Mesendoderm (in vitro differentiated cells): ENCODE data around the gene TGFB1I1.
"Not testable (repeated sequence)": the region's sequence is repeated elsewhere in the genome, so short reads cannot be mapped to it uniquely, and the experiment has no call there.

Experiments
- DNase-seq: peaks from one replicate; pipeline ENCODE4 v3.0.0; 2013
- H2AK5ac ChIP-seq: 2 replicates; pipeline ENCODE4 v1.6.1; 2013; ENCODE audit warnings: low read length, inconsistent platforms
- H2BK120ac ChIP-seq: 2 replicates; pipeline ENCODE4 v1.6.1; 2013; ENCODE audit warnings: low read depth, mild to moderate bottlenecking, low read length, moderate library complexity, mixed read lengths
- H2BK15ac ChIP-seq: replicated peaks from 2 replicates; pipeline ENCODE4 v1.6.1; 2013; ENCODE audit warnings: low read depth, mild to moderate bottlenecking, moderate library complexity
- H2BK5ac ChIP-seq: 2 replicates; pipeline ENCODE4 v1.6.1; 2013; ENCODE audit warnings: low read length, inconsistent platforms
- H3K18ac ChIP-seq: 2 replicates; pipeline ENCODE4 v1.6.1; 2013; ENCODE audit warnings: mild to moderate bottlenecking, low read length, mixed read lengths
- H3K23ac ChIP-seq: one replicate; pipeline ENCODE4 v1.6.1; 2013; ENCODE audit warnings: low read length
- H3K27ac ChIP-seq: 2 replicates; pipeline ENCODE4 v1.5.1; 2013; ENCODE audit warnings: low read depth, mild to moderate bottlenecking, inconsistent platforms, low read length, moderate library complexity
- H3K27me3 ChIP-seq: 2 replicates; pipeline ENCODE4 v1.6.1; 2013; ENCODE audit warnings: low read length, control low read depth, mild to moderate bottlenecking, inconsistent platforms; ENCODE audit not compliant: insufficient read depth, poor library complexity
- H3K36me3 ChIP-seq: 2 replicates; pipeline ENCODE4 v1.6.1; 2013; ENCODE audit warnings: low read length, inconsistent platforms; ENCODE audit not compliant: control insufficient read depth, insufficient read depth
- H3K4ac ChIP-seq: one replicate; pipeline ENCODE4 v1.6.1; 2013; ENCODE audit warnings: low read depth, mild to moderate bottlenecking, low read length, moderate library complexity
- H3K4me1 ChIP-seq: 2 replicates; pipeline ENCODE4 v1.6.1; 2013; ENCODE audit warnings: low read depth, low read length, inconsistent platforms; ENCODE audit not compliant: control insufficient read depth
- H3K4me2 ChIP-seq: 2 replicates; pipeline ENCODE4 v1.6.1; 2013; ENCODE audit warnings: low read length
- H3K4me3 ChIP-seq: 2 replicates; pipeline ENCODE4 v1.5.1; 2013; ENCODE audit warnings: mild to moderate bottlenecking, low read length
- H3K56ac ChIP-seq: one replicate; pipeline ENCODE4 v1.6.1; 2013; ENCODE audit warnings: low read length
- H3K79me1 ChIP-seq: 2 replicates; pipeline ENCODE4 v1.6.1; 2013; ENCODE audit warnings: low read length, inconsistent platforms
- H3K79me2 ChIP-seq: 2 replicates; pipeline ENCODE4 v1.6.1; 2013; ENCODE audit warnings: mild to moderate bottlenecking, low read length; ENCODE audit not compliant: control insufficient read depth, insufficient read depth
- H3K9ac ChIP-seq: 2 replicates; pipeline ENCODE4 v1.6.1; 2013; ENCODE audit warnings: low read length, inconsistent platforms
- H4K5ac ChIP-seq: one replicate; pipeline ENCODE4 v1.6.1; 2013; ENCODE audit warnings: low read length
- H4K8ac ChIP-seq: one replicate; pipeline ENCODE4 v1.6.1; 2013; ENCODE audit warnings: low read depth, mild to moderate bottlenecking, control low read depth, low read length, moderate library complexity
- WGBS: extraction: QIAGEN DNeasy Blood & Tissue Kit; methylation state at CpG from one replicate; pipeline ENCODE4 v1.1.7; 2013; ENCODE audit warnings: low lambda C conversion rate, missing lambda C conversion rate; ENCODE audit not compliant: insufficient coverage; ENCODE audit errors: extremely low coverage; 5-methylcytosine and 5-hydroxymethylcytosine counted together

Gene TGFB1I1

GRCh38 chr16:31498493-31498892 lies 26.5 kb downstream of the TGFB1I1 start:
- Histone ChIP-seq H4K5ac (no peak overlapping the region), H3K79me2 (no peaks in the 10 kb centered on the region), H4K8ac (no peak overlapping the region), H2BK120ac (no peak overlapping the region), H3K27me3 (no peaks in the 10 kb centered on the region), H3K4me2 (no peak overlapping the region), H3K4me3 (no peak overlapping the region), H2BK15ac (no peak overlapping the region), H3K4ac (no peak overlapping the region), H3K79me1 (no peaks in the 10 kb centered on the region), H2AK5ac (no peak overlapping the region), H3K56ac (no peak overlapping the region), H3K27ac (no peak overlapping the region), H3K36me3 (no peaks in the 10 kb centered on the region), H3K23ac (no peak overlapping the region), H2BK5ac (no peak overlapping the region), H3K9ac (no peak overlapping the region), H3K18ac (no peak overlapping the region), H3K4me1 (no peaks in the 10 kb centered on the region)
- DNase-seq: no peak
- WGBS: no CpG with 5 or more reads among the region's 8 CpGs

- H2BK120ac ChIP-seq: no peak overlapping the region
- no peak for DNase-seq
- no peak overlapping the region for H3K23ac ChIP-seq
- no peak overlapping the region for H4K8ac ChIP-seq
- no peak overlapping the region for H3K56ac ChIP-seq
- no CpG with 5 or more reads among the region's 8 CpGs for WGBS
- no peak overlapping the region for H3K27ac ChIP-seq
- no peak overlapping the region for H3K4me3 ChIP-seq
- no peaks in the 10 kb centered on the region for H3K4me1 ChIP-seq
- no peak overlapping the region for H2AK5ac ChIP-seq
- H3K4me2 ChIP-seq: no peak overlapping the region
- H3K9ac ChIP-seq: no peak overlapping the region
- no peak overlapping the region for H3K18ac ChIP-seq
- H3K27me3 ChIP-seq: no peaks in the 10 kb centered on the region
- H4K5ac ChIP-seq: no peak overlapping the region
- no peak overlapping the region for H2BK15ac ChIP-seq
- no peaks in the 10 kb centered on the region for H3K79me2 ChIP-seq
- no peak overlapping the region for H2BK5ac ChIP-seq
- H3K79me1 ChIP-seq: no peaks in the 10 kb centered on the region
- H3K4ac ChIP-seq: no peak overlapping the region
- H3K36me3 ChIP-seq: no peaks in the 10 kb centered on the region
Measured at GRCh38 chr16:31499928-31500327, 28.0 kb downstream of the TGFB1I1 start.

GRCh38 chr16:31501226-31501965 lies 29.4 kb downstream of the TGFB1I1 start:
- Histone ChIP-seq H3K27ac (no peak overlapping the region), H3K56ac (no peak overlapping the region), H4K8ac (no peak overlapping the region), H3K4me2 (no peak overlapping the region), H2BK5ac (no peak overlapping the region), H3K4ac (no peak overlapping the region), H2BK15ac (no peak overlapping the region), H3K27me3 (no peaks in the 10 kb centered on the region), H3K36me3 (no peaks in the 10 kb centered on the region), H4K5ac (no peak overlapping the region), H3K9ac (no peak overlapping the region), H3K18ac (no peak overlapping the region), H2BK120ac (no peak overlapping the region), H3K79me1 (no peaks in the 10 kb centered on the region), H2AK5ac (no peak overlapping the region), H3K79me2 (no peaks in the 10 kb centered on the region), H3K4me3 (no peak overlapping the region), H3K23ac (no peak overlapping the region), H3K4me1 (no peaks in the 10 kb centered on the region)
- DNase-seq: no peak
- no CpG with 5 or more reads among the region's 3 CpGs for WGBS

GRCh38 chr16:31501966-31502348 lies 30.0 kb downstream of the TGFB1I1 start:
- H3K27me3 ChIP-seq: no peaks in the 10 kb centered on the region

GRCh38 chr16:31502981-31503380 lies 31.0 kb downstream of the TGFB1I1 start:
- no peaks in the 10 kb centered on the region for H3K36me3 ChIP-seq
- H3K79me2 ChIP-seq: no peaks in the 10 kb centered on the region
- no peak overlapping the region for H4K8ac ChIP-seq
- no peak overlapping the region for H3K56ac ChIP-seq
- H3K27me3 ChIP-seq: no peaks in the 10 kb centered on the region
- H3K4me2 ChIP-seq: no peak overlapping the region
- no peak overlapping the region for H4K5ac ChIP-seq
- H3K9ac ChIP-seq: no peak overlapping the region
- H3K4me3 ChIP-seq: no peak overlapping the region
- H2BK120ac ChIP-seq: no peak overlapping the region
- H2BK15ac ChIP-seq: no peak overlapping the region
- H3K4me1 ChIP-seq: peaks cover 3% of the 10 kb centered on the region
- DNase-seq: no peak
- peaks cover 4% of the 10 kb centered on the region for H3K79me1 ChIP-seq
- no peak overlapping the region for H3K23ac ChIP-seq
- H2BK5ac ChIP-seq: no peak overlapping the region
- H3K18ac ChIP-seq: no peak overlapping the region
- H3K27ac ChIP-seq: no peak overlapping the region
- H2AK5ac ChIP-seq: no peak overlapping the region
- H3K4ac ChIP-seq: no peak overlapping the region

More at GRCh38 chr16:31501966-31502348, 30.0 kb downstream of the TGFB1I1 start:
- Histone ChIP-seq H2BK5ac (no peak overlapping the region), H3K79me2 (no peaks in the 10 kb centered on the region), H2BK15ac (no peak overlapping the region), H3K23ac (no peak overlapping the region), H3K56ac (no peak overlapping the region), H3K9ac (no peak overlapping the region), H4K8ac (no peak overlapping the region), H4K5ac (no peak overlapping the region), H3K79me1 (no peaks in the 10 kb centered on the region), H3K36me3 (no peaks in the 10 kb centered on the region), H3K4ac (no peak overlapping the region), H3K27ac (no peak overlapping the region), H3K4me3 (no peak overlapping the region), H3K4me2 (no peak overlapping the region), H3K4me1 (no peaks in the 10 kb centered on the region), H2BK120ac (no peak overlapping the region), H3K18ac (no peak overlapping the region), H2AK5ac (no peak overlapping the region)
- WGBS: no CpG with 5 or more reads among the region's 4 CpGs
- DNase-seq: no peak

GRCh38 chr16:31503555-31503954 lies 31.6 kb downstream of the TGFB1I1 start:
- not testable (repeated sequence) for H4K5ac ChIP-seq, H3K18ac ChIP-seq, H3K79me2 ChIP-seq, H2BK5ac ChIP-seq, H3K4ac ChIP-seq, H3K56ac ChIP-seq, H3K4me2 ChIP-seq, H3K23ac ChIP-seq, H3K27me3 ChIP-seq, DNase-seq, H3K27ac ChIP-seq, H3K9ac ChIP-seq, H2BK15ac ChIP-seq, H4K8ac ChIP-seq, H3K36me3 ChIP-seq, H3K4me3 ChIP-seq, H2AK5ac ChIP-seq, H3K4me1 ChIP-seq, H2BK120ac ChIP-seq, H3K79me1 ChIP-seq
- WGBS: no CpG with 5 or more reads among the region's 8 CpGs
